Esophagus squamous epithelium (tissue), 5 donors: ENCODE data around the gene CIT. TPM values are rescaled to one million over a fixed set of nuclear protein-coding genes. Genes with fewer than 3 reads are reported as not detected.

Experiments used
- DNase-seq: peaks from one replicate; lab custom pipeline; 2025; lab: John Stamatoyannopoulos, UW
- H3K27ac ChIP-seq, 4 donors: fragments of 200-600 bp; sonication (generic); one replicate each; pipeline ENCODE4 v1.5.1; 2016 to 2019; ENCODE audit warnings: mild to moderate bottlenecking in 1 of 4
- H3K27me3 ChIP-seq, 4 donors: fragments of 200-600 bp; sonication (generic); 1 replicate in 3 of 4; 2 replicates in 1 of 4; pipeline versions ENCODE4 v1.5.1 to v1.6.0; 2017 to 2021; ENCODE audit warnings: antibody characterized with exemption in 1 of 4
- H3K36me3 ChIP-seq, 3 donors: fragments of 200-600 bp; sonication (generic); one replicate each; pipeline ENCODE4 v1.5.1; 2016 to 2019
- H3K4me1 ChIP-seq, 3 donors: fragments of 200-600 bp; sonication (generic); one replicate each; pipeline ENCODE4 v1.5.1; 2017 to 2019
- H3K4me3 ChIP-seq, 4 donors: fragments of 200-600 bp; sonication (generic); 1 replicate in 3 of 4; 2 replicates in 1 of 4; pipeline ENCODE4 v1.5.1; 2016 to 2019; ENCODE audit warnings: mild to moderate bottlenecking in 2 of 4, moderate library complexity in 1 of 4
- H3K9me3 ChIP-seq, 3 donors: fragments of 200-600 bp; sonication (generic); one replicate each; pipeline ENCODE4 v1.5.1; 2016 to 2019
- POLR2A ChIP-seq, 4 donors: fragments of 450-650 bp; IDR thresholded peaks; one replicate each; pipeline ENCODE4 v1.6.1; 2017; ENCODE audit warnings: antibody characterized with exemption in 4 of 4, mild to moderate bottlenecking in 4 of 4, moderate library complexity in 3 of 4
- WGBS, 2 donors: methylation state at CpG; one replicate each; pipeline ENCODE4 v1.1.5; 2018; 5-methylcytosine and 5-hydroxymethylcytosine counted together
- intact Hi-C: fragments of 100-400 bp; cut with DNase I; formaldehyde crosslinking; loops from one replicate; pipeline ENCODE4 v1.15.0; 2022
- total RNA-seq, 4 donors: library from RNA; depleted of rRNA; stranded (reverse); fragments of >200 nt; gene quantifications; one replicate each; pipeline ENCODE4 v1.1.0, GENCODE V29; 2016
- TF ChIP-seq, protein P1 (sequence below), 6 experiments: fragments of 450-650 bp in 4 of 6; fragments of 200-600 bp in 2 of 6; sonication (generic) in 2 of 6; IDR thresholded peaks; one replicate each; pipeline ENCODE4 v1.5.1; 2016 to 2019; ENCODE audit warnings: antibody characterized with exemption in 6 of 6, mild to moderate bottlenecking in 4 of 6, moderate library complexity in 4 of 6
- donor health status: DM: yes; HTN: yes; CAD: no.

Gene CIT
- total RNA-seq, 4 donors from 2014 or later: 6.7 to 23.1 (median 13.9) TPM

DNA sequence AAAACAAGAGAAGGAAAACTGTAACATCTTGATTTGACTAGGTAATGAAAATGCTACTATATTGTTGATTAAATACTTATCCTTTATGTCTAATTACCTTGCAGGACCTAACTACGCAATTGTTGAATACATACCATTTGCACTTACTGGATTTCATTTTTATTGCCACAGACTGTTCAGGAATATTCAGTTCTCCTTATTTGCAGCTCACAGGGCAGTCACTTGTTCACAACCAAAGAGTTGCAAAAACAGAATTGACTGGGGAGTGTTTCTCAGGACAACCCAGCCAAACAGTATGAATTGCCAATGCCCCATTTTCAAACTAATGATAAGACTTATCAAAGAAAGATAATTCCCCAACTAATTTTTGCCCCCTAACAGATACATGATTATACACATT, 49.4 kb downstream of the CIT start:
- no peak for DNase-seq
- 94 to 100% methylated on average over 1 of the region's 1 CpG for WGBS, 2 donors
- Histone ChIP-seq H3K27ac (no peak overlapping the region), H3K4me3 (no peak overlapping the region), H3K4me1 (no peaks in the 10 kb centered on the region), H3K27me3 (no peaks in the 10 kb centered on the region), H3K36me3 (no peaks in the 10 kb centered on the region), H3K9me3 (no peaks in the 10 kb centered on the region)
- intact Hi-C loops: no loop called here
- TF ChIP-seq POLR2A (IDR thresholded peaks at IDR 0.05): no peak
- TF ChIP-seq, protein P1, sequence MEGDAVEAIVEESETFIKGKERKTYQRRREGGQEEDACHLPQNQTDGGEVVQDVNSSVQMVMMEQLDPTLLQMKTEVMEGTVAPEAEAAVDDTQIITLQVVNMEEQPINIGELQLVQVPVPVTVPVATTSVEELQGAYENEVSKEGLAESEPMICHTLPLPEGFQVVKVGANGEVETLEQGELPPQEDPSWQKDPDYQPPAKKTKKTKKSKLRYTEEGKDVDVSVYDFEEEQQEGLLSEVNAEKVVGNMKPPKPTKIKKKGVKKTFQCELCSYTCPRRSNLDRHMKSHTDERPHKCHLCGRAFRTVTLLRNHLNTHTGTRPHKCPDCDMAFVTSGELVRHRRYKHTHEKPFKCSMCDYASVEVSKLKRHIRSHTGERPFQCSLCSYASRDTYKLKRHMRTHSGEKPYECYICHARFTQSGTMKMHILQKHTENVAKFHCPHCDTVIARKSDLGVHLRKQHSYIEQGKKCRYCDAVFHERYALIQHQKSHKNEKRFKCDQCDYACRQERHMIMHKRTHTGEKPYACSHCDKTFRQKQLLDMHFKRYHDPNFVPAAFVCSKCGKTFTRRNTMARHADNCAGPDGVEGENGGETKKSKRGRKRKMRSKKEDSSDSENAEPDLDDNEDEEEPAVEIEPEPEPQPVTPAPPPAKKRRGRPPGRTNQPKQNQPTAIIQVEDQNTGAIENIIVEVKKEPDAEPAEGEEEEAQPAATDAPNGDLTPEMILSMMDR (IDR thresholded peaks at IDR 0.05): no peak

DNA sequence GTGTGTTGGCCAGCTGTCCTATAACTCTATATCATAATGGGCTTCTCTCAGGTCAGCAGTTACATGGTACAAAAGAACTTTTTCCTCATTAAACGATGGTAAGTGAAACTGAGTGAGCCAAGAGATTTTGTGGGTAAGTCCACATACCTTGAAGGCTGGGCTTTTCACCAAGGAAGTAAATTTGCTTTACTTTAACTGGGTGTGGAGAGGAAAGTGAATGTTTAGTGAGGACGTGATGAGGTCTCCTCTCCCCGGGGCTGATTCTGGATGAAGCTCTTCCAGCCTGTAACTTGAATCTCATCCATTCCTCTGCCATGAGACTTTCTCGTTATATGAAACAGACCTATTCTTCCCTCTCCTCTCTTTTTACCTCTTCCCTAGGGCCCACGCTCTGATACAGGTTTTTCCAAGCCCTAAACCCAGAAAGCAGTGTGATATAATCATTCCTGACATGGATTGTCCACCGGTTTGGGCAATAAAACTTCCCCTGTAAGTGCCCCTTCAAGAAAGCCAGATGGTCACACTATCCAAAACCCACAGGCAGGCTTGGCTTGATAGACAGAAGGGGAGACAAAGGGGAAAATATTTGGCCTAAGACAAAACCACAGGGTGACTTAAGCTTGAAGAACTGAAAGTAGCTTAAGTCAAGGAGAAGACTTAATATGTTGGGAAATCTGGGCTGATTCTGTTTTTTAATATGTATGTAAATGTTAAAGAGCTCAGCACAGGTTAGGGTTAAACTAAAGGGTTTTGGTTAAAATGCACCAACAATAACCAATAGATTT, 50.3 kb downstream of the CIT start:
- TF ChIP-seq POLR2A (IDR thresholded peaks at IDR 0.05): no peak
- TF ChIP-seq, protein P1 (IDR thresholded peaks at IDR 0.05): no peak
- no peak overlapping the region for H3K4me3 ChIP-seq
- H3K27me3 ChIP-seq: no peaks in the 10 kb centered on the region
- no peak overlapping the region for H3K27ac ChIP-seq
- H3K36me3 ChIP-seq: no peaks in the 10 kb centered on the region
- H3K4me1 ChIP-seq: no peaks in the 10 kb centered on the region
- WGBS, 2 donors: 73 to 86% methylated on average over 6 of the region's 6 CpGs
- intact Hi-C loops: no loop called here
- H3K9me3 ChIP-seq: no peaks in the 10 kb centered on the region
- no peak for DNase-seq

DNA sequence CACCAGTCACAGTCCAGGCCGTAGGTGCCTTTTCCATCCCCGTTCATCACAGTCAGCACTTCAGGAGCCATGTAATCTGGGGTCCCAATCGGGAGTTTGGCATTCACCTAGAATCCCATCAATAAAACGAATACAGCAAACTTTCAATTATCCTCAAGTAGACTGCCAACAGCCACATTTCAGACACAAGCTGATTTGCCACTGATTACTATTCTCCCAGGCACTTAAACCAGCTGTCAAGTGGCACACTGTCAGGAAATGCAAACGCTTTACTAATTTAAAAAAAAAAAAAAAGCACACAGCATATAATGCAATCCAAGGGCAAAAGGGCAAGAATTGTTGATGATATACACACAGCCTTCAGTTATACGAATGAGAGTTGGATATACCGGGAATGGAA, 51.9 kb downstream of the CIT start:
- Histone ChIP-seq H3K9me3 (no peaks in the 10 kb centered on the region), H3K4me3 (no peak overlapping the region), H3K4me1 (no peaks in the 10 kb centered on the region), H3K36me3 (no peaks in the 10 kb centered on the region), H3K27me3 (no peaks in the 10 kb centered on the region), H3K27ac (no peak overlapping the region)
- intact Hi-C loops: no loop called here
- TF ChIP-seq POLR2A (IDR thresholded peaks at IDR 0.05): no peak
- TF ChIP-seq, protein P1 (IDR thresholded peaks at IDR 0.05): no peak
- DNase-seq: no peak
- WGBS, 2 donors: 88 to 96% methylated on average over 6 to 7 of the region's 7 CpGs

DNA sequence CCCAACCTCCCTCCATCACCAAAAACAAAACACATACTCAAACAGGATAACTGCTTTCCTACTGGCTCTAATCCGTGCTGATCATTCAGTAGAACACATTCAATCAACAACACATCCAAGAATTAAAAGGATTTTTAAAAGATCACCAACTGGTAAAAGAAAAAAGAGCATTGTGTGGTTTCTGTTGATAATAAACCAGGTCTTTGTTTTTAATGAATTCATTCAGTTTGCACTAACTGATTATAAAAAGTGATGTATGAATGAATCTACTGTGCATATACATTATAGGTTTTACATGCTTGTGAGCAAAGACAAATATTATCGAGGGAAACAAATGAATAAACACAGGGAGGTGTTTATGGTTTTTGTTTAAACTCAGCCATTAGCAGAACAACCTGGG, 55.1 kb downstream of the CIT start:
- WGBS, 2 donors: 64 to 71% methylated on average over 2 of the region's 2 CpGs
- no peak for DNase-seq
- no peak overlapping the region for H3K27ac ChIP-seq
- no peak overlapping the region for H3K4me3 ChIP-seq
- TF ChIP-seq POLR2A (IDR thresholded peaks at IDR 0.05): no peak
- TF ChIP-seq, protein P1 (IDR thresholded peaks at IDR 0.05): no peak
- no peaks in the 10 kb centered on the region for H3K36me3 ChIP-seq
- H3K9me3 ChIP-seq: no peaks in the 10 kb centered on the region
- no peaks in the 10 kb centered on the region for H3K4me1 ChIP-seq
- intact Hi-C loops: no loop called here
- no peaks in the 10 kb centered on the region for H3K27me3 ChIP-seq

DNA sequence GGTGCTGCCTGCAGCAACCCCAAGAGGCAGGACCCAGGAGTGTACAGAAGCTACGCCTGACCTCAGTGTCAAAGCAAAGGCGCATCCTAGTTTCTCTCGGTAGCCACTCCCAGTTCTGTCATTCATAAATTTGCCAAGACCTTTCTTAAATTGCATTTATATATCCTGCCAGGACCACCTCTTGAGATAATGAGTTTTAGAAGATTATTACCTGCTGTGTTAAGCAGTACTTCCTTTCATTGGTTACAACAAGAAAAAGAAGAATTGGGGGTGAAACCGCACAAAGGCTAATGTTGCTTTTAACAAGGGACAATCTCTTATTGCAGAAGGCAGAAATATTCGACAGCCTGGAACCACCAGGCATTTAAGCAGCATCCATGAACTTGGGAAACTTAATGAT, 57.8 kb downstream of the CIT start:
- Histone ChIP-seq H3K4me3 (no peak overlapping the region), H3K27me3 (no peaks in the 10 kb centered on the region), H3K9me3 (no peaks in the 10 kb centered on the region), H3K36me3 (no peaks in the 10 kb centered on the region), H3K27ac (no peak overlapping the region), H3K4me1 (no peaks in the 10 kb centered on the region)
- WGBS, 2 donors: 84 to 90% methylated on average over 5 of the region's 5 CpGs
- intact Hi-C loops: no loop called here
- TF ChIP-seq, protein P1 (IDR thresholded peaks at IDR 0.05): no peak
- TF ChIP-seq POLR2A (IDR thresholded peaks at IDR 0.05): no peak
- no peak for DNase-seq
